ENCODE data around the gene LINGO1.
A peak's percentile ranks its signal among the peaks of the same experiment; 100 is the strongest.

LINGO1 gene

GRCh38 chr15:77630956-77631744, 1.6 kb downstream of the LINGO1 start:
- no peak for DNase-seq

- DNase-seq, result no peak
Measured at GRCh38 chr15:77630056-77630455, 2.7 kb downstream of the LINGO1 start.

- DNase-seq, result no peak
Measured at GRCh38 chr15:77629070-77630030, 3.4 kb downstream of the LINGO1 start.

- no peak for DNase-seq
Measured at GRCh38 chr15:77628010-77628409, 4.7 kb downstream of the LINGO1 start.

- DNase-seq, result no peak
Measured at GRCh38 chr15:77627581-77627980, 5.1 kb downstream of the LINGO1 start.

- DNase-seq, result no peak
Measured at GRCh38 chr15:77627067-77627466, 5.6 kb downstream of the LINGO1 start.

GRCh38 chr15:77626002-77626401, 6.7 kb downstream of the LINGO1 start:
- DNase-seq, result no peak

- DNase-seq, result no peak
Measured at GRCh38 chr15:77625376-77625775, 7.3 kb downstream of the LINGO1 start.

- DNase-seq, result no peak
Measured at GRCh38 chr15:77624868-77625267, 7.8 kb downstream of the LINGO1 start.

GRCh38 chr15:77623755-77624524, 8.8 kb downstream of the LINGO1 start:
- no peak for DNase-seq

- DNase-seq, result no peak
Measured at GRCh38 chr15:77622934-77623754, 9.6 kb downstream of the LINGO1 start.

GRCh38 chr15:77622209-77622933, 10.3 kb downstream of the LINGO1 start:
- no peak for DNase-seq

- no peak for DNase-seq
Measured at GRCh38 chr15:77621847-77622208, 10.9 kb downstream of the LINGO1 start.

GRCh38 chr15:77620960-77621647, 11.6 kb downstream of the LINGO1 start:
- DNase-seq, result no peak

- no peak for DNase-seq
Measured at GRCh38 chr15:77620297-77620696, 12.4 kb downstream of the LINGO1 start.

GRCh38 chr15:77619883-77620282, 12.8 kb downstream of the LINGO1 start:
- no peak for DNase-seq

- peak; percentile 23 for DNase-seq
Measured at GRCh38 chr15:77617476-77618230, 15.1 kb downstream of the LINGO1 start.

GRCh38 chr15:77616072-77616471, 16.6 kb downstream of the LINGO1 start:
- no peak for DNase-seq

- DNase-seq, result no peak
Measured at GRCh38 chr15:77615472-77615871, 17.2 kb downstream of the LINGO1 start.

- no peak for DNase-seq
Measured at GRCh38 chr15:77614251-77614806, 18.4 kb downstream of the LINGO1 start.

All from EL (cell line).